ENCODE measurements around the gene KCNQ4. TPM values are rescaled to one million over a fixed set of nuclear protein-coding genes. Genes with fewer than 3 reads are reported as not detected.

Gene KCNQ4
- total and polyA plus RNA-seq, 2 experiments from 2014 or later = 1.3 to 3.0 TPM

DNA sequence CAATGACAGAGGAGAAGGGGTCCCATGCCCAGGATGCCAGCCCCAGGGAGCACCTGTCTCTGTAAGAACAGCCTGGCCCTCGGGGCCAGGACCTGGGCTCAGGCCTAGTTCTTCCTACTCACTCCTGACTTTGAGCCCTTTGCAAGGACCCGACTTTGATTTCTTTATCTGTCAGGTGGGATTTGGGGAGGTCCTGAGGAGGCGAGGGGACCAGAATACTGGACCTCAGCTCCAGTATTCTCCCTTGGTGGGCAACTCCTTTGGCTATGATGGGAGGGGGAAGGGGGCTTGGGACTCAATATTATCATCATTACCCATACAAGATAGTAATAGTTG, 18.1 kb downstream of the KCNQ4 start:
- ATAC-seq = no peak
- Mint-ChIP-seq H3K36me3 (ENCODE audit: low read depth) (no peaks in the 10 kb centered on the region), H3K9me3 (no peaks in the 10 kb centered on the region), H3K27me3 (ENCODE audit: insufficient read depth, low read depth, poor library complexity) (peaks cover 18% of the 10 kb centered on the region), H3K4me1 (peaks cover 69% of the 10 kb centered on the region), H3K27ac (no peak overlapping the region), H3K4me3 (peak overlapping the region; percentile 59; the same call in 1 of the 3 replicates)
- Histone ChIP-seq H3K4me3 (peak overlapping the region; percentile 57), H2AFZ (peak overlapping the region; percentile 91), H4K20me1 (replicated peaks; ENCODE audit: insufficient read depth) (no peaks in the 10 kb centered on the region), H3K79me2 (replicated peaks; ENCODE audit: insufficient read depth) (no peaks in the 10 kb centered on the region), H3K4me1 (ENCODE audit: insufficient read depth) (peaks cover 47% of the 10 kb centered on the region), H3K4me2 (peak overlapping the region; percentile 77), H3K9me2 (ENCODE audit: insufficient read depth) (no peaks in the 10 kb centered on the region), H3K27ac (ENCODE audit: low read depth) (no peak overlapping the region), H3K27me3 (ENCODE audit: insufficient read depth) (peaks cover 18% of the 10 kb centered on the region; the same call in 1 of the 2 replicates), H3F3A (replicated peaks; ENCODE audit: low read depth) (no peaks in the 10 kb centered on the region; the same call in 1 of the 2 replicates), H3K36me3 (ENCODE audit: insufficient read depth) (no peaks in the 10 kb centered on the region)
- no peak for DNase-seq (ENCODE audit: low spot score)
- TF ChIP-seq CTCF (conservative IDR thresholded peaks at IDR 0.05; ENCODE audit: low read depth in 2 of 2) (no peak), ZNF331 (CRISPR knock-in tag; IDR thresholded peaks at IDR 0.05; ENCODE audit: low read depth) (no peak), EZH2phosphoT487 (IDR thresholded peaks at IDR 0.05; ENCODE audit: unreplicated experiment) (no peak), STAT1 (IDR thresholded peaks at IDR 0.05; ENCODE audit: unreplicated experiment) (no peak), JUNB (IDR thresholded peaks at IDR 0.05; ENCODE audit: unreplicated experiment) (no peak), ETS1 (IDR thresholded peaks at IDR 0.05) (no peak), NANOG (IDR thresholded peaks at IDR 0.05; ENCODE audit: borderline replicate concordance) (no peak), POLR2AphosphoS5 (IDR thresholded peaks at IDR 0.05; ENCODE audit: low read depth) (no peak), EZH2 (IDR thresholded peaks at IDR 0.05; ENCODE audit: low read depth, unreplicated experiment) (no peak), ZNF114 (CRISPR knock-in tag; IDR thresholded peaks at IDR 0.05) (no peak), CREB1 (CRISPR knock-in tag; IDR thresholded peaks at IDR 0.05; ENCODE audit: low read depth) (no peak)
- TF ChIP-seq, protein P1, sequence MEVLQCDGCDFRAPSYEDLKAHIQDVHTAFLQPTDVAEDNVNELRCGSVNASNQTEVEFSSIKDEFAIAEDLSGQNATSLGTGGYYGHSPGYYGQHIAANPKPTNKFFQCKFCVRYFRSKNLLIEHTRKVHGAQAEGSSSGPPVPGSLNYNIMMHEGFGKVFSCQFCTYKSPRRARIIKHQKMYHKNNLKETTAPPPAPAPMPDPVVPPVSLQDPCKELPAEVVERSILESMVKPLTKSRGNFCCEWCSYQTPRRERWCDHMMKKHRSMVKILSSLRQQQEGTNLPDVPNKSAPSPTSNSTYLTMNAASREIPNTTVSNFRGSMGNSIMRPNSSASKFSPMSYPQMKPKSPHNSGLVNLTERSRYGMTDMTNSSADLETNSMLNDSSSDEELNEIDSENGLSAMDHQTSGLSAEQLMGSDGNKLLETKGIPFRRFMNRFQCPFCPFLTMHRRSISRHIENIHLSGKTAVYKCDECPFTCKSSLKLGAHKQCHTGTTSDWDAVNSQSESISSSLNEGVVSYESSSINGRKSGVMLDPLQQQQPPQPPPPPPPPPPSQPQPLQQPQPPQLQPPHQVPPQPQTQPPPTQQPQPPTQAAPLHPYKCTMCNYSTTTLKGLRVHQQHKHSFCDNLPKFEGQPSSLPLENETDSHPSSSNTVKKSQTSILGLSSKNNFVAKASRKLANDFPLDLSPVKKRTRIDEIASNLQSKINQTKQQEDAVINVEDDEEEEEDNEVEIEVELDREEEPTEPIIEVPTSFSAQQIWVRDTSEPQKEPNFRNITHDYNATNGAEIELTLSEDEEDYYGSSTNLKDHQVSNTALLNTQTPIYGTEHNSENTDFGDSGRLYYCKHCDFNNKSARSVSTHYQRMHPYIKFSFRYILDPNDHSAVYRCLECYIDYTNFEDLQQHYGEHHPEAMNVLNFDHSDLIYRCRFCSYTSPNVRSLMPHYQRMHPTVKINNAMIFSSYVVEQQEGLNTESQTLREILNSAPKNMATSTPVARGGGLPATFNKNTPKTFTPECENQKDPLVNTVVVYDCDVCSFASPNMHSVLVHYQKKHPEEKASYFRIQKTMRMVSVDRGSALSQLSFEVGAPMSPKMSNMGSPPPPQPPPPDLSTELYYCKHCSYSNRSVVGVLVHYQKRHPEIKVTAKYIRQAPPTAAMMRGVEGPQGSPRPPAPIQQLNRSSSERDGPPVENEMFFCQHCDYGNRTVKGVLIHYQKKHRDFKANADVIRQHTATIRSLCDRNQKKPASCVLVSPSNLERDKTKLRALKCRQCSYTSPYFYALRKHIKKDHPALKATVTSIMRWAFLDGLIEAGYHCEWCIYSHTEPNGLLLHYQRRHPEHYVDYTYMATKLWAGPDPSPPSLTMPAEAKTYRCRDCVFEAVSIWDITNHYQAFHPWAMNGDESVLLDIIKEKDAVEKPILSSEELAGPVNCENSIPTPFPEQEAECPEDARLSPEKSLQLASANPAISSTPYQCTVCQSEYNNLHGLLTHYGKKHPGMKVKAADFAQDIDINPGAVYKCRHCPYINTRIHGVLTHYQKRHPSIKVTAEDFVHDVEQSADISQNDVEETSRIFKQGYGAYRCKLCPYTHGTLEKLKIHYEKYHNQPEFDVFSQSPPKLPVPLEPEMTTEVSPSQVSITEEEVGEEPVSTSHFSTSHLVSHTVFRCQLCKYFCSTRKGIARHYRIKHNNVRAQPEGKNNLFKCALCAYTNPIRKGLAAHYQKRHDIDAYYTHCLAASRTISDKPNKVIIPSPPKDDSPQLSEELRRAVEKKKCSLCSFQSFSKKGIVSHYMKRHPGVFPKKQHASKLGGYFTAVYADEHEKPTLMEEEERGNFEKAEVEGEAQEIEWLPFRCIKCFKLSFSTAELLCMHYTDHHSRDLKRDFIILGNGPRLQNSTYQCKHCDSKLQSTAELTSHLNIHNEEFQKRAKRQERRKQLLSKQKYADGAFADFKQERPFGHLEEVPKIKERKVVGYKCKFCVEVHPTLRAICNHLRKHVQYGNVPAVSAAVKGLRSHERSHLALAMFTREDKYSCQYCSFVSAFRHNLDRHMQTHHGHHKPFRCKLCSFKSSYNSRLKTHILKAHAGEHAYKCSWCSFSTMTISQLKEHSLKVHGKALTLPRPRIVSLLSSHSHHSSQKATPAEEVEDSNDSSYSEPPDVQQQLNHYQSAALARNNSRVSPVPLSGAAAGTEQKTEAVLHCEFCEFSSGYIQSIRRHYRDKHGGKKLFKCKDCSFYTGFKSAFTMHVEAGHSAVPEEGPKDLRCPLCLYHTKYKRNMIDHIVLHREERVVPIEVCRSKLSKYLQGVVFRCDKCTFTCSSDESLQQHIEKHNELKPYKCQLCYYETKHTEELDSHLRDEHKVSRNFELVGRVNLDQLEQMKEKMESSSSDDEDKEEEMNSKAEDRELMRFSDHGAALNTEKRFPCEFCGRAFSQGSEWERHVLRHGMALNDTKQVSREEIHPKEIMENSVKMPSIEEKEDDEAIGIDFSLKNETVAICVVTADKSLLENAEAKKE (CRISPR knock-in tag; IDR thresholded peaks at IDR 0.05) = no peak
- TF ChIP-seq, protein P2, sequence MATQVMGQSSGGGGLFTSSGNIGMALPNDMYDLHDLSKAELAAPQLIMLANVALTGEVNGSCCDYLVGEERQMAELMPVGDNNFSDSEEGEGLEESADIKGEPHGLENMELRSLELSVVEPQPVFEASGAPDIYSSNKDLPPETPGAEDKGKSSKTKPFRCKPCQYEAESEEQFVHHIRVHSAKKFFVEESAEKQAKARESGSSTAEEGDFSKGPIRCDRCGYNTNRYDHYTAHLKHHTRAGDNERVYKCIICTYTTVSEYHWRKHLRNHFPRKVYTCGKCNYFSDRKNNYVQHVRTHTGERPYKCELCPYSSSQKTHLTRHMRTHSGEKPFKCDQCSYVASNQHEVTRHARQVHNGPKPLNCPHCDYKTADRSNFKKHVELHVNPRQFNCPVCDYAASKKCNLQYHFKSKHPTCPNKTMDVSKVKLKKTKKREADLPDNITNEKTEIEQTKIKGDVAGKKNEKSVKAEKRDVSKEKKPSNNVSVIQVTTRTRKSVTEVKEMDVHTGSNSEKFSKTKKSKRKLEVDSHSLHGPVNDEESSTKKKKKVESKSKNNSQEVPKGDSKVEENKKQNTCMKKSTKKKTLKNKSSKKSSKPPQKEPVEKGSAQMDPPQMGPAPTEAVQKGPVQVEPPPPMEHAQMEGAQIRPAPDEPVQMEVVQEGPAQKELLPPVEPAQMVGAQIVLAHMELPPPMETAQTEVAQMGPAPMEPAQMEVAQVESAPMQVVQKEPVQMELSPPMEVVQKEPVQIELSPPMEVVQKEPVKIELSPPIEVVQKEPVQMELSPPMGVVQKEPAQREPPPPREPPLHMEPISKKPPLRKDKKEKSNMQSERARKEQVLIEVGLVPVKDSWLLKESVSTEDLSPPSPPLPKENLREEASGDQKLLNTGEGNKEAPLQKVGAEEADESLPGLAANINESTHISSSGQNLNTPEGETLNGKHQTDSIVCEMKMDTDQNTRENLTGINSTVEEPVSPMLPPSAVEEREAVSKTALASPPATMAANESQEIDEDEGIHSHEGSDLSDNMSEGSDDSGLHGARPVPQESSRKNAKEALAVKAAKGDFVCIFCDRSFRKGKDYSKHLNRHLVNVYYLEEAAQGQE (IDR thresholded peaks at IDR 0.05; ENCODE audit: unreplicated experiment) = no peak

Measured in GM23338 (cell line).